Hematopoietic multipotent progenitor cell treated with erythropoietin and hydrocortisone succinate and interleukin-3 and kit ligand, for 4 days (in vitro differentiated cells): ENCODE results near the gene OXTR.
"Not testable (repeated sequence)": the region's sequence is repeated elsewhere in the genome, so short reads cannot be mapped to it uniquely, and the experiment has no call there.

ENCODE experiments used
- DNase-seq: peaks from one replicate; pipeline ENCODE4 v3.0.0-alpha.2; 2015

Gene OXTR

DNA sequence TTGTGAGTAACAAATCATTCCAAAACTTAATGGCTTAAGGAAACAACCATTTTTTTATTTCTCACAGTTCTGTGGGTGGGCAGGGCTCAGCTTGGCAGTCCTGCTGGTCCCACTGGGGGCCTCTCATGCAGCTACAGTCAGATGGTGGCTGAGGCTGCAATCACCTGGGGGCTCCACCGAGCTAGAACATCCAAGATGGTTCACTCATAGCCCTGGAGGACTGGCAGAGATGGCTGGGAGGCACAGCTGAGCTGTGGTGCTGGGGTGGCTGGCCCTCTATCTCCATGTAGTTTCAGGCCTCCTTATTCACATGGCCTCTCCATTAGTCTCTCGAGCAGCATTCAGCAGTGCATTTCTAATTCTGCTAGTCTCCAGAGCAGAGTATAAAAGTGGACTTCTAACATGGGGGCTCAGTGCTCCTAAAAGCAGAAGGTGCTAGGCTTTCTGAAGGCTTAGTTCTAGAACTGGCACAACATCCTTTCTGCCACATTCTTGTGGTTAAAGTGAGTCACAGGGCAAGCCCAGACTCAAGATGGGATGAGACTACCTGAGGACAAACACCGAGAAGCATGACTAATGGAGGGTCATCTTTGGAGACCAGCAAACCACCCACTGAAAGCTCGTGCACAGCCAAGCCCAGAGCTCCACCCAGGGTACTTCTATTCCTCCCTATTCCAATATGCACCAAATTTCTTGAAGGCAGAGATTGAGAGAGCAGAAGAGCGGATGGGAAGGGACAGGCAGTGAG is 29.5 kb downstream of the OXTR start:
- DNase-seq, result no peak

DNA sequence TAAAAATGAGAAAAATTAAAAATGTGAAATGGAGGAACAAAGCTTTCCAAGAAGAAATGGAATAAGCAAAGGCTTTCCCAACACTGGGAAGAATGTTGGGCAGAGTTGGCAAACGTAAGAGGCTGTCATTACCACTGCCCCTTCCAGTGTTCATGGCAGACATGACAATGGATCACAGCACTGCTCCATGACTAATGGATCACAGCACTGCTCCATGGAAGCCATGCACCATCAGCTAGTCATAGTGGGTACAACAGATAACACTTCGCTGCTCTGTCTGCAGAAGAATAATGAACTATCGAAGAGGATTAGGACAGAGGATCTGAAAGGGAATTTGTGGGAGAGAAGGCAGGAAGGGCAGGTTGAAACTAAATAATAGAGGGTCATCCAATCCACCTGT is 30.8 kb downstream of the OXTR start:
- no peak for DNase-seq

DNA sequence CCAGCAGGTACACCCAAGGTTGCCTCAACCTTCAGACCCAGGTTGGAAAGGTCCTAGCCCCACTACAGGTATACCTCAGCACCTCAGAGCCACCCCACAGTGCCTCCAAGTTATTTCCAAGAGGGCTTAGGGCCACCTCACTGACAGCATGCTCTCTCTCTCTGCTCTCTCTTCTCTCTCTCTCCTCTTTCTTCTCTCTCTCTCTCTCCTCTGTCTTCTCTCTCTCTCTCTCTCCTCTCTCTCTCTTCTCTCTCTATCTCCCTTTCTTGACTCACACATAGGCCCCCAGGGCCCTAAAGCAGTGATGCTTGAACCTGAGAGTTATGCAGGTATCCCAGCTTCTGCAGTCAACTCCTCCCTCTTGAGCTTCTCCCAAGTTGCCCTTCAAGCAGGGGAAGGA is 31.6 kb downstream of the OXTR start:
- no peak for DNase-seq

DNA sequence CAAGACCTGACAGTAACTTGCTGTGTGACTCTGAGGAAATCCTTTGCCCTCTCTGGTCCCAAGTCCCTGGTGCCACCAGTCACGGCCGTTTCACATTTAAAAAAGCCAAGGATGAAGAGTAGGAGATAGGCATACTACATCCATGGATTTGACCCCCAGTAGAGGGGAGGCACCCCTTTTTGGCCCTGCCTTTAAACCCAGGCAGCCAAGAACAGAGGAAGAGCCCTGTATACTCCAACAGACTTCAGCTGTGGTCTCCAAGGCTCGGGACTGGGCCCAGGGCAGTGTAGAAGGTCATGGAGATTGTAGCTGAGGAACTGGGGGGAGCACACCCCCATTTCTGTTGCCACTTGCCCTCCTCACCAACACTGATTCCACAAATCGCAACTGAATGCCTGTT is 32.1 kb downstream of the OXTR start:
- DNase-seq, result no peak

DNA sequence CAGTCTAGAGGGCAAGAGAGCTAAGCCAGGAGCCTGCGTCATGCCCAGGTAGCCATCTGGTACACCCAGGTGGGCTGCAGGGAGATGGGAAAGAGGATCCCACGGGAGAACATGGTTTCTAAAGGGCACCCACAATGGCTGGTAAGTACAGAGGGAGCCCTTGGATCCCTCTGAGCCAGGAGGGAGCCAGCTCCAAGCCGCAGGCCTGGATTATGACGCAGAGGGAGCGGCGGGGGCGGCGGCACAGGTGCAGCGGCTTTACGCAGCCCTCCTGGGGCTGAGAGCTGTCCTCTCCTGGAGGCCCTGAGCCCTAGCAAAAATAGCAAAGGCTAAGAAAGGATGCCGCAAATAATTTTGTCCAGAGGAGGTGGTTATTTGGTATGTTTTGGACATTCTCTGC is 33.0 kb downstream of the OXTR start:
- DNase-seq, result no peak

DNA sequence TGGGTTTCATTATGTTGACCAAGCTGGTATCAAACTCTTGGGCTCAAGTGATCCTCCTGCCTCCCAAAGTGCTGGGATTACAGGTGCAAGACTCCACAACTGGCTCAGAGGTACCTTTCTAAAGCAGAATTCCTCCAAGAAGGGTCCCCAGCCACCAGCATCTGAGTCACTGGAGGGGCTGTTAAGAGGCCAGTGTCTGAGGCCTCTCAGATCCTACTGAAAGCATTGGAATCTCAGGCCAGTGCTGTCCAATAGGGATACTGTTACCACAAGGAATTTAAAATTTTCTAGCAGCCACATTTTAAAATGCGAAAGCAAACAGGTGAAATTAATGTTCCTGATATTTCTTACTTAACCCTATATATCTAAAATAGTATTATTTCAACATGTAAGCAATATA is 34.5 kb downstream of the OXTR start:
- no peak for DNase-seq

DNA sequence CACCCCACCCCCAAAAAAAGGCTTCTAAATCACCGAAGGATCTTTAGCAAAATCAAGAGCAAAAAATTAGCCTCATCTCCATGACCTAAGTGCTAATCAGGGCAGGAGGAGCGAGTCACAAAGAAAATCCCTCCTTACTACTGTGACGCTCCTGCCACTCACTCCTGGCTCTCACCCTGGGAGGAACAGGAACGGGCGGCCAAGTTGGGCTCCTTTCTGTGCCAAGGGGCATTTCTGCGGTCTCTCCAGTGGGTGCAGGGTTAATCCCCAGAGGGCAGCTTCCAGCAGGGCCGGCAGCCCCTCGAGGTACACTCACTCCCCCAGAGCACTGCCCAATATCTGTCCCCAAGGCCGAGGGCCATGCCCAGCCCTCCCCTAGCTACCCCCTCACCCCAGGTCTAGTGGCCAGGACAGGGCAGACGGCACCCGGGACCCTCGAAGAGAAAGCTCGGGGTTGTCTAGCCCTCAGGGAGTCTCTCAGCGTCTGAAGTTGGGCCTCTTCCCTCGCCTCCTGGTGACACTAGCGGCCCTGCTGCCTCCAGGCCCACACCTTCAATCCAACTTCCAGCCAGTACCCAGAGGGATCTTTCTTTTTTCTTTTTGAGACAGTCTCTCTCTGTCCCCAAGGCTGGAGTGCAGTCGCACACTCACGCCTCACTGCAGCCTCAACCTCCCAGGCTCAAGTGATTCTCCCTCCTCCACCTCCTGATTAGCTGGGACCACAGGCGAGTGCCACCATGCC is 35.1 kb downstream of the OXTR start:
- DNase-seq, result no peak

DNA sequence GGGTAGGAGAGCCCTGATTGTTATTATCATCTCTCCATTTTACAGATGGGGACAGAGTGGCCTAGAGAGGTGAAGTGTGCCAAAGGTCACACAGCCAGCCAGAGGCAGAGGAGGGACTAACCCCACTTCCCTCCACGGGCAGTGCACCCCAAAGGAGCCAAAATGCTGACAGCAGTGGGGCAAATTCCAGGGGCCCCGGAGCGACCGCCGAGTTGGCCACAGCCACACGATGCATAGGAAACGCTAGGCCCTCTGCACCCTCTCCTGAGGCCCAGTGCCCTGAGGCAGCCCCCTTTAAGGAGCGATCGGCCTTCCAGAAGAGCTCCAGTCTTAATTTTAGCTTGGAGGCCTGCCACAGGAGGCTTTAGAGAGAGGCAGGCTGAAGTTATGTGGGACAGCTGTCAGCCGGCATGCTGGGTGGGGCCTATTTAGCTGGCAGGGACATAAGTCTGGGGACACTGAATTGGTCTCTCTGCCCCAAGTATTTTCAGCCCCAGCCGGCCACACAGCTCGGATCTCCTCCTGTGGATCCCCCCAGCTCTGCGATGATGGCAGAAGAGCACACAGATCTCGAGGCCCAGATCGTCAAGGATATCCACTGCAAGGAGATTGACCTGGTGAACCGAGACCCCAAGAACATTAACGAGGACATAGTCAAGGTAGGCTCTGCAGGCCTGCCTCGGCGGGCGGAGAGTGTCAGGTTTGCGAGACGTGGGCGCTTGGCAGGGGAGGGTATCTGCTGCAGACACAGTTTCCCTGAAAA is 35.9 kb downstream of the OXTR start, which contains the start of gene CAV3:
TSS of gene CAV3 (plus strand) at position 471 of the 763 bp plus-strand sequence. CDS start at position 546, 75 bp downstream.
- no peak for DNase-seq

DNA sequence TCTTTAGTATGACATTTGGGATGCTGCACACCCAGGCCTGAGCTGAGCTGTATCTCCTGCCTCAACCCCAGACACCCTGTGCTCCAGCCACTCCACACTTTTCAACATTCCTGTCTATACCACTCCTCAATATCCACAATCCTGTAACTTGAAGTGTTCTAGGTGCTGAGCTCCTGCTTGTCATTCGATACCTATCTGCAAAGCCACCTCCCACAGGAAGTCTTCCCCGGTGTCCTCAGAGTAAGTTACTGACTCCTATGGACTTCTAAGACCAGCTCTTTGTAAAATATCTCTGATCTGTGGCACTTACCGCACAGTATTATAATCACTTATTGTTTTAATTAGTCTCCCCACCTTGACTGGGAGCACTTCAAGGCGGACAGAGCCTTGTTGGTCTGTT is 37.0 kb downstream of the OXTR start:
- DNase-seq, result no peak

DNA sequence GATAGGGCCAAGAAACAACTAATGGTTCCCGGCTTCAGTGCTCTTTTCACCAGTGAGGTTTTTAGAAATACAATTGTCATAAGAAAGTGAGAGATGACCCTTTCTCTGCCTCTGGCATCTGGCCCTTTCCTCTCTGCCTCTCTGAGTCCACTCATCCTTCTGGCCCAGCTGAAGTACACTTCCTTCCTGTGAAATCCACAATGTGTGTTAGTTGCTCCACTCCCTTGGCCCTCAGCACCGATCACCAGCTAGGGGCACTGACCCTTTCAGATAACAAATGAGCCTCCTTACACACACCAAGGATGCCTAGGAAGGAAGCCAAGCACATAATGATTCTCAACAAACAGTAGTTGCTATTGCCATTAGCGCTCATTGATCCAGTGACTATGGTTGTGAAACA is 38.8 kb downstream of the OXTR start:
- no peak for DNase-seq

DNA sequence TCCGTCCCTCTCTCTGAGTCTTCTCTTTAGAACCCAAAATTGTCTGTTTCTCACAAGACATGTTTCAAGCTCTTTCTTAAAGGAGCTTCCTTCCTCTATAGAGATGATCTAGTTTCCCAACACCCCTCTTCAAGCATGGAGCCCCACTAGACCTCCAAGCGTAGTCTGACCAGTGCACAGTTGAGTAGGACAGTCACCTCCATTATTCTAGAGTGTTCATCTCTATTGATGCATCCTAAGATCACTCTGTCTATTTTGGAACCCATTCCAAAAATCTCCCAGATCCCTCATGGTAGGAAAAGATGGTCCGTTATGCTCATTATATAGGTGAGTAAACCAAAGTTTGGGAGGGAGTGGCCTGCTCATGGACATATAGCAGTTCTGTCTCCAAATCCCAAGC is 39.9 kb downstream of the OXTR start:
- no peak for DNase-seq

DNA sequence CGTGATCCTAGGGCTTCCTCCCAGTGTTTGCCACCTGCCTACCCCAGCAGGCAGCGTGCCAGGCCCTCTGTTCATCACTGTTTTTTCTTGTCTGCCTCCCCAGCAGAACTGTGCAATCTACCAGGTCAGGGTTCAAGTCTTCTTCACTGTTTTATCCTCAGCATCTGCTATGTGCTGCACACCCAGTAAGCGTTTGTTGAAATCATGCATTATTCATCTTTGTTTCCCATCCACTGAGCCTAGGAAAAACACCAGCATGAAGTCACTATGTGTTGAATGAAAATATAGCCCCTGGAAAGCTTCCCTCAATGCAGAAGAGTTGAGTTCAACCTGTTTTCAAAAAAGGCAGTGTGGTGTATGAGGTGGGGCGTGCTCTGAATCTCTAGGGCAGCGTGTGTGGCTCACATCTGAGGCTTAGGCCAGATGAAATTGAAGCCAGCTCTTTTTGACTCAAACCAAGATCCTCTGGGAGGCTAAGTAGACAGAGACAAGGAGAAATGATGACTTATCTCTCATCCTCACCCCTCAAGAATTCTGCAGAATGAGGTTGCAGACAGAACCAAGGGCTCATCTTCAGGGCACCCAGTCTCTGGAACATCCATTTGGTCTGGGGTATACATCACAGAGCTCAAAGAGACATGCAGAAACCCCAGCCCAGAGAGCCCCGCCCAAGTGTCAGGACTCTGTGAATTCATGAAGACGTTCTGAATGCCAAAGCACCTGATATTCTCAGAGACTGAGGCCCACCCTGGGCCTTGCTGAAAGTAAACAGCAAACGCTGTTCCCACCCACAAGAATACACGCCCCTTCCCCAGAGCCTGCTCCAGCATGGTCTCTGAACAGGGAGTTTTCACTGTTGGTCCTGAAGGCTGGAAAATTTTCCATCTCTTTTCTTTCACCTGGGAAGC is 41.6 kb downstream of the OXTR start:
- no peak for DNase-seq

DNA sequence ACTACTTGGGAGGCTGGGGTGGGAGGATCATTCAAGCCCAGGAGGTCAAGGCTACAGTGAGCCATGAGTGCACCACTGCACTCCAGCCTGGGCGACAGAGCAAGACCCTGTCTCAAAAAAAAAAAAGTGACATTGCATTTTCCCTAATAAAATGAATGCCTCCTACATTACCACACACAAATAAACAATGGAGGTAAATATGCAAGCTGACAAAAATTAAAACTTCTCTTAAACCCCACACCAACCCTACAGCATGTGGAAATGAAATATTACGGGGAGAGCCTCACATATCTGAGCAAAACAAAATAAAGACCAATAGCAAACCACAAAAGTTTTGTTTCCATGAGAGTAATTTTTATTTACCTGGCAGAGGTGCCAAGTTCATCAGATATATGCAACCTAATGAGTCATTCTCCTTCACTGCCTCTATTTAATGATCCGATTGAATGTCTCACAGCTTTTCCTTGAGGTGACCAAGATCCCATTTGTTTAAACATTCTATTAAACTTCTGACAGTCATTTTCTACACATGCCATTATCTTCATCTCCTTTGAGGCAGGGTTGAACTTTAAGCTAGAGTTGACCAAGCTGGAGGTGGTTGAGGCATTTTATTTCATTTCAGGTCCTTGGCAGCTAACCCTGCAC is 45.2 kb downstream of the OXTR start:
- no peak for DNase-seq

DNA sequence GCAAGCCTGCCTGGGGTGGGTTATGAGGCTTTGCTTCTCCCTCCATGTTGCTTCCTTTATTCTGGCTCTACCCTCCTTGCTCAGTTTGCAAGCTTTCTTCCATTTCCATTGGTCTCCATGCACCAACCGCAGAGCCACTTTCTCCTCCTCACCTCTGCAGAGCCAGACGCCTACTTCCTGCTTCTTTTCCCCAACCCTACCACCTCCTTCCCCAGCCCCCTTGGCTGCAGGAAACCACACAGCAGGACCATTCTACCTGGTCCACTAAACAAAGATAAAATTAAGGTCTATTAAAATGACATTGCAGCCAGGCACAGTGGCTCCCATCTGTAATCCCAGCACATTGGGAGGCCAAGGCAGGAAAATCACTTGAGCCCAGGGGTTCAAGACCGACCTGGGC is 45.8 kb downstream of the OXTR start:
- DNase-seq, result no peak

DNA sequence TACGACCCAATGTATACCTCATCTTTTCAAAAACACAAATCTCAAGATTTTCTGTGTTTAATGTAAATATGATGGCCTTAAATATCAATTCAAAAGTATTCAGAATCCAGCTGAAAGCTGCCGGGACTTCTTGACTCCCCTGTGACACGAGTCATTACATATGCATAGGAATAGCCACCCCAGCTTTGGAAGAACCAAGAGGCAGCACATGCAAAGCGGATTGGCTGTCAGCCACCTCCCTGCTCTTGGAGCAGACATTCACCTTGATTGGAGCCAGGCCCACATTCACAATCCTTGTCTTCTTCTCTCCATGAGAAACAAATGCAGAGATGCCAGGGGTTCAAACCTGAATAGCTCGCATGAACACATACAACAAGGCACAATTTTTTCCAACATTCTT is 46.6 kb downstream of the OXTR start:
- DNase-seq, result no peak

DNA sequence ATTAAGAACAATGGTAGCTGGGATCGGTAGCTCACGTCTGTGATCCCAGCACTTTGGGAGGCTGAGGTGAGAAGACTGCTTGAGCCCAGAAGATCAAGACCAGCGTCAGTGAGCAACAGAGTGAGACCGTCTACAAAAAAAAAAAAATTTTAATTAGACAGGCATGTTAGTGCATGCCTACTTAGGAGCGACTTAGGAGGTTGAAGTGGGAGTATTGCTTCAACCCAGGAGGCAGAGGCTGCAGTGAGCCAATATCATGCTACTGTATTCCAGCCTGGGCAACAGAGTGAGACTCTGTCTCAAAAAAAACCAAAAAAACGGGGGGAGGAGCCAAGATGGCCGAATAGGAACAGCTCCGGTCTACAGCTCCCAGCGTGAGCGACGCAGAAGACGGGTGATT is 53.7 kb downstream of the OXTR start:
- DNase-seq, result not testable (repeated sequence)

DNA sequence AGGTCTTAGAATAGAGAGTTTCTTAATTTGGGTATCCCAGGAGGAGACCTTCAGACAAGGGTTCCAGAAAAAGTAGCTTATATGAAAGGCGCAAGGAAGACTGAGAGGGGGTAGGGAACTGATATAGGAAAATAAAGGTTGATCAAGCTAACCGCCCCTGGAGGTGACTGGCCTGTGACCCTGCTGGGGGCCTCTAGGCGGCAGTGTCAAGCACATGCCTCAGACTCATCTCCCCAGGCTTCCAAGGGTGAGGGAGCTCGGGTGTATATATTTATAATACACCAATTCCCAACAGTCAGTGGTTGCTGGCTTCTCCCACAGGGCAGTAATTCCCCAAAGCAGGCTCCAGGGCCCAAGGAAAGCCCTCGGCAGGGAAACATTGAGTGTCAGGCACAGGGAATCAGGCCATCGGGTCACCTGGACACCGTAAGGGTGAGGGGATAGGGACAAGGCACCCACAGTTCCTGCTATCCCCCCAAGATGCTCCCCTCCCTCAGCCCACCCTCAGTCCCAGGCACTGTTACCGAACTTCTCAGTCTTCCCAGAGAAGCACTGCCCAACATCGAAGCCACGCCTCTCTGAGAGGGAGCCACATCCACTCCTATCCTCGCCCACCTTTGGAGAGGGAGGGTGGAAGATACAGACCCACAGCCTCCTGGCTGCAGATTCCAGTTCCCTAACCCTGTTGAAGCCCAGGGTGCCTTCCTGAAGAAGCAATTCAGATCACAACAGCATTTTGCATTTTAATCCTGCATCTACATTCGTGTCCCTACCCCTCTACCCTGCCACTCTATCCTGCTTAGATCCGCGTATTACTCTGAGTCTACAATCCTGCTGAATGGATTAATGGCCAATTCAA is 55.3 kb downstream of the OXTR start:
- peak; percentile 19 for DNase-seq

DNA sequence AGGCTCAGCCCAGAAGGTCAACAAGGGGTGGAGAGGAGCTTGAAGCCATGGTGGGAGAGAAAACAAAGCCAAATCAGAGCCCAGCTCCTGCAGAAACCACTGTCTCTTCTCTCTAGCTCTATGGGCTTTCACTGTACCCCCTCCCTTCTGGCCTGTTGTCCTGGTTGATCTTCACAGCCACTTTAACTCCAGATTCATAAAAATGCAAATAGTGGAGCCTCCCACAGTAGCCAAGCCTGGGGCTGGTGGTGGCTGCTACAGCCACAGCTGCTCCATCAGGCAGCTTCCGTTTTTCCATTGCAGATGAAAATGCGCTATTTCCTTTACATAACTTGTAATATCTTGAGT is 56.5 kb downstream of the OXTR start:
- DNase-seq, result no peak

DNA sequence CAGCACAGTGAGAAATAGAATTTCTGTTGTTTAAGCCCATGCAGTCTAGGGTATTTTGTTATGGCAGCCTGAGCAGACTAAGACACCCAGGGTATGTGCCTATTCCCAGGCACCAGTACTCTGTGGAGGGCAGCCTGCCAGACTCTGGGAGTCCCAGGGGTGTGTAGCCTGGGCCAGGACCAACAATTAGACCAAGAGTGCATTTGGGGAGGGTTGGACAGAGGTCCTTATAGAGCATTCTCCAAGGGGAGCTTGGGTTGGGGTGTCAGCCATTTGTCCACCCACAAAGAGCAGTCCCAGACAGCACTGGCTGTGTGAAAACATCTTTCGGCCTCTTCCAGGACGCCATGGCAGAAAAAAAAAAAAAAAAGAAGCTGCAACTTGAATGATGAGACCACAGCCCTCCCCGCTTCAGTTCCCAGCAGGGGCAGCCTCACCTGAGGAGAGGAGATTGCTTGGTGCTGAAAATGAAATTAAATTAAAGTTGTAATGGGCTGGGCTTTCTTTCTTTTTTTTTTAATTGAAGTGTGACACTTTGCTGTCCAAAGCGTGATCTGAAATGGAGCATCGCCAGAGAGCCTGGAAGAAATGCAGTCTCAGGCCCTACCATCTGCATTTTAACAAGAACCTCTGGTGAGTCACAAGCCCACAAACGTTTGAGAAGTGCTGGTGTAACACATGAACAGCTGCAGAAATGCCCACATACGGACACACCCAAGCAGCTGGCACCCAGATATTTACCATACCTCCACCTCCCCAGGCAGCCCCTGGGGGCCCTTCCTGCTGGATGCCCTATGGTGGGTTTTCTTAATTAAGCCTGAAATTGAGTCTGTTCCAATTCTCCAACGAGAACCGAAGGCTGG is 57.1 kb downstream of the OXTR start:
- peak; percentile 5 for DNase-seq

DNA sequence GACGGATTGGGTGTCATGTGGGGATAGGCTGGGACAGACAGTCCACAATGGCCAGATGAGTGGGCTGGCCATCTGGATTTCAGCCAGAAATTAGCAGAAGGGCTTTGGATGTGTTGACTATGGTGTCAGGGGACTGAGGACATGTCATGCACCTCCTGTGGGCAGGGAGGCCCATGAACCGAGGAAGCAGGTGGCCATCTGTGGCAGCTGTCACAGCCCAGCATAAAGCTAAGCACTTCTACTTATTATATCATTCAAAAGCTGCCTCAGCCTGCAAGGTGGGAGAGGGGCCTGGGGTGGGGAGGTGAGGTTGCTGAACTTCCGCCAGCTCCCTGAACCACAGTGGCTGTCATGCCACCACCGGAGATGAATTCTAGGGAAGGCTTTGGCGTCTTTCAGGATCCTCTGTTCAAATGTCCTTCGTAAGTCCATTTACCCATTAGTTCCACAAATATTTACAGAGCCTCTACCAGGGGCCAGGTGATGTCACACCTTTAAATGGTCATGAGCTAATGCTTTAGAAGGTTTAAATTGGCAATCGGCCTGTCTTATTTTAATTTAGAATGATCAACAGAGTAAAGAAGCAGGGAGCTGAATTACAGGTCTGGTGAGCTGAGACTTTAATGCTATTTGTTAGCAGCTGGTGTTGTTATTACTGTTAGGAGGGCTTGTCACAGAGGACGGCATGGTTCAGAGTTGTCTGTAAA is 59.5 kb downstream of the OXTR start:
- no peak for DNase-seq
